Effector memory CD4-positive, alpha-beta T cell (primary cell): Measurements from ENCODE around the gene TSSK3.

Experiments used
- DNase-seq, 3 donors: peaks; one replicate each; pipeline ENCODE4 v3.0.0-alpha.2; 2020
- H3K27ac ChIP-seq: 2 replicates; pipeline ENCODE4 v1.7.0; 2013; ENCODE audit warnings: mild to moderate bottlenecking, low read length, moderate library complexity; ENCODE audit not compliant: insufficient read depth, poor library complexity, severe bottlenecking
- H3K27me3 ChIP-seq: replicated peaks from 2 replicates; pipeline ENCODE4 v1.7.0; 2013; ENCODE audit warnings: mild to moderate bottlenecking, low read length; ENCODE audit not compliant: insufficient read depth, control insufficient read depth, poor library complexity, severe bottlenecking
- H3K36me3 ChIP-seq: 2 replicates; pipeline ENCODE4 v1.7.0; 2013; ENCODE audit warnings: mild to moderate bottlenecking, low read length, moderate library complexity; ENCODE audit not compliant: control insufficient read depth, insufficient read depth
- H3K4me1 ChIP-seq: 2 replicates; pipeline ENCODE4 v1.7.0; 2013; ENCODE audit warnings: low read length, mild to moderate bottlenecking; ENCODE audit not compliant: control insufficient read depth, insufficient read depth, poor library complexity, severe bottlenecking
- H3K4me3 ChIP-seq: 2 replicates; pipeline ENCODE4 v1.7.0; 2013; ENCODE audit warnings: low read length, low read depth, mild to moderate bottlenecking; ENCODE audit not compliant: insufficient read depth, poor library complexity, severe bottlenecking
- H3K9me3 ChIP-seq: 2 replicates; pipeline ENCODE4 v1.7.0; 2013; ENCODE audit warnings: mild to moderate bottlenecking, low read length, moderate library complexity; ENCODE audit not compliant: control insufficient read depth

The TSSK3 gene

GRCh38 chr1:32339363-32339978, 22.9 kb upstream of the TSSK3 start:
- H3K36me3 ChIP-seq, result no peaks in the 10 kb centered on the region
- DNase-seq, result no peak
- no peaks in the 10 kb centered on the region for H3K27me3 ChIP-seq
- no peak overlapping the region for H3K27ac ChIP-seq
- peaks cover 26% of the 10 kb centered on the region for H3K4me1 ChIP-seq
- no peak overlapping the region for H3K4me3 ChIP-seq
- H3K9me3 ChIP-seq, result no peaks in the 10 kb centered on the region

- Histone ChIP-seq H3K4me1 (peaks cover 28% of the 10 kb centered on the region), H3K36me3 (no peaks in the 10 kb centered on the region), H3K27ac (no peak overlapping the region)
These were observed 21.1 kb upstream of the TSSK3 start for GRCh38 chr1:32341186-32341757.

GRCh38 chr1:32341971-32342370, 20.4 kb upstream of the TSSK3 start:
- no peak for DNase-seq
- H3K27ac ChIP-seq, result no peak overlapping the region
- no peaks in the 10 kb centered on the region for H3K9me3 ChIP-seq
- H3K36me3 ChIP-seq, result no peaks in the 10 kb centered on the region
- H3K4me1 ChIP-seq, result peaks cover 21% of the 10 kb centered on the region
- H3K27me3 ChIP-seq, result no peaks in the 10 kb centered on the region
- H3K4me3 ChIP-seq, result no peak overlapping the region

More at GRCh38 chr1:32341186-32341757, 21.1 kb upstream of the TSSK3 start:
- H3K27me3 ChIP-seq, result no peaks in the 10 kb centered on the region
- no peaks in the 10 kb centered on the region for H3K9me3 ChIP-seq
- DNase-seq, result no peak
- H3K4me3 ChIP-seq, result no peak overlapping the region

GRCh38 chr1:32342704-32343103, 19.6 kb upstream of the TSSK3 start:
- Histone ChIP-seq H3K27ac (no peak overlapping the region), H3K36me3 (no peaks in the 10 kb centered on the region), H3K4me1 (peaks cover 13% of the 10 kb centered on the region), H3K27me3 (no peaks in the 10 kb centered on the region), H3K9me3 (no peaks in the 10 kb centered on the region), H3K4me3 (no peak overlapping the region)
- no peak for DNase-seq

GRCh38 chr1:32345289-32345827, 17.0 kb upstream of the TSSK3 start:
- H3K36me3 ChIP-seq, result no peaks in the 10 kb centered on the region
- no peaks in the 10 kb centered on the region for H3K9me3 ChIP-seq
- no peaks in the 10 kb centered on the region for H3K27me3 ChIP-seq
- no peak overlapping the region for H3K27ac ChIP-seq
- no peak for DNase-seq
- H3K4me3 ChIP-seq, result no peak overlapping the region
- H3K4me1 ChIP-seq, result peaks cover 26% of the 10 kb centered on the region

- no peaks in the 10 kb centered on the region for H3K27me3 ChIP-seq
- DNase-seq, result no peak
- no peaks in the 10 kb centered on the region for H3K36me3 ChIP-seq
- no peak overlapping the region for H3K4me3 ChIP-seq
- no peak overlapping the region for H3K27ac ChIP-seq
- H3K4me1 ChIP-seq, result peaks cover 34% of the 10 kb centered on the region
- H3K9me3 ChIP-seq, result no peaks in the 10 kb centered on the region
These were observed 15.7 kb upstream of the TSSK3 start for GRCh38 chr1:32346532-32347157.

- peak in 1 of 3 donors; percentile 6 for DNase-seq
- peaks cover 41% of the 10 kb centered on the region for H3K4me1 ChIP-seq
- no peaks in the 10 kb centered on the region for H3K27me3 ChIP-seq
- no peaks in the 10 kb centered on the region for H3K36me3 ChIP-seq
- H3K4me3 ChIP-seq, result no peak overlapping the region
- no peaks in the 10 kb centered on the region for H3K9me3 ChIP-seq
- H3K27ac ChIP-seq, result no peak overlapping the region
These were observed 13.1 kb upstream of the TSSK3 start for GRCh38 chr1:32349211-32349708.

- peak overlapping the region; percentile 71 for H3K4me3 ChIP-seq
- H3K36me3 ChIP-seq, result no peaks in the 10 kb centered on the region
- H3K4me1 ChIP-seq, result peaks cover 32% of the 10 kb centered on the region
- H3K9me3 ChIP-seq, result no peaks in the 10 kb centered on the region
- H3K27me3 ChIP-seq, result no peaks in the 10 kb centered on the region
- DNase-seq, result peak in 1 of 3 donors; percentile 61
- peak overlapping the region; percentile 70 for H3K27ac ChIP-seq
These were observed 11.4 kb upstream of the TSSK3 start for GRCh38 chr1:32350785-32351398.

GRCh38 chr1:32351399-32352238, 10.7 kb upstream of the TSSK3 start:
- Histone ChIP-seq H3K36me3 (no peaks in the 10 kb centered on the region), H3K4me3 (peak overlapping the region; percentile 71), H3K9me3 (no peaks in the 10 kb centered on the region), H3K4me1 (peaks cover 32% of the 10 kb centered on the region), H3K27ac (peak overlapping the region; percentile 70), H3K27me3 (no peaks in the 10 kb centered on the region)
- peak; percentile 87 to 90 (median 90) for DNase-seq
